Smooth muscle cell (in vitro differentiated cells): ENCODE data around the gene TBC1D14. TPM values are rescaled to one million over a fixed set of nuclear protein-coding genes. Genes with fewer than 3 reads are reported as not detected.
A peak's percentile ranks its signal among the peaks of the same experiment; 100 is the strongest.

Experiments
- DNase-seq: peaks from one replicate; lab custom pipeline; 2025; ENCODE audit not compliant: unreplicated experiment; lab: John Stamatoyannopoulos, UW
- H2AFZ ChIP-seq: fragments of 200-600 bp; sonication (generic); 2 replicates; pipeline ENCODE4 v1.6.0; 2016; ENCODE audit warnings: antibody characterized with exemption, low read depth, mild to moderate bottlenecking
- H3F3A ChIP-seq: fragments of 200-600 bp; sonication (generic); 2 replicates; pipeline ENCODE4 v1.6.0; 2017; ENCODE audit warnings: antibody characterized with exemption, low read depth
- H3K27ac ChIP-seq: fragments of 200-600 bp; sonication (generic); 2 replicates; pipeline ENCODE4 v1.5.1; 2016; ENCODE audit warnings: low read depth, mild to moderate bottlenecking
- H3K27me3 ChIP-seq: fragments of 200-600 bp; sonication (generic); 2 replicates; pipeline ENCODE4 v1.6.1; 2016; ENCODE audit warnings: low read depth, mild to moderate bottlenecking
- H3K36me3 ChIP-seq: fragments of 200-600 bp; sonication (generic); 2 replicates; pipeline ENCODE4 v1.5.1; 2016; ENCODE audit warnings: low read depth
- H3K4me1 ChIP-seq: fragments of 200-600 bp; sonication (generic); 2 replicates; pipeline ENCODE4 v1.5.1; 2016; ENCODE audit warnings: low read depth
- H3K4me2 ChIP-seq: fragments of 200-600 bp; sonication (generic); 2 replicates; pipeline ENCODE4 v1.6.0; 2016; ENCODE audit warnings: mild to moderate bottlenecking
- H3K4me3 ChIP-seq: fragments of 200-600 bp; sonication (generic); 2 replicates; pipeline ENCODE4 v1.5.1; 2016; ENCODE audit warnings: mild to moderate bottlenecking
- H3K79me2 ChIP-seq: fragments of 200-600 bp; sonication (generic); 2 replicates; pipeline ENCODE4 v1.6.0; 2016; ENCODE audit warnings: low read depth, mild to moderate bottlenecking
- H3K9ac ChIP-seq: fragments of 200-600 bp; sonication (generic); 2 replicates; pipeline ENCODE4 v1.6.0; 2016; ENCODE audit warnings: low read depth
- H3K9me3 ChIP-seq: fragments of 200-600 bp; sonication (generic); replicated peaks from 2 replicates; pipeline ENCODE4 v1.5.1; 2016; ENCODE audit warnings: low read depth
- H4K20me1 ChIP-seq: fragments of 200-600 bp; sonication (generic); 2 replicates; pipeline ENCODE4 v1.6.0; 2016; ENCODE audit warnings: low read depth
- WGBS: methylation state at CpG from one replicate; pipeline ENCODE4 v1.1.7; 2016; ENCODE audit warnings: low lambda C conversion rate; 5-methylcytosine and 5-hydroxymethylcytosine counted together
- polyA plus RNA-seq: library from polyadenylated mRNA; unstranded; fragments of >200 nt; fragmentation: Nextera tagmentation; extraction: Ambion mirVana; gene quantifications from 2 replicates; pipeline ENCODE4 v1.2.1, GENCODE V29; 2016
- total RNA-seq: library from RNA; depleted of rRNA; stranded (reverse); fragments of >200 nt; gene quantifications from 2 replicates; pipeline ENCODE4 v1.2.3, GENCODE V29; 2014
- TF ChIP-seq, protein P1 (sequence below): fragments of 200-600 bp; sonication (generic); IDR thresholded peaks from 2 replicates; pipeline ENCODE4 v1.5.1; 2017; ENCODE audit warnings: borderline replicate concordance, mild to moderate bottlenecking, antibody characterized with exemption; ENCODE audit not compliant: insufficient read depth, poor library complexity, severe bottlenecking

TBC1D14 gene
- total and polyA plus RNA-seq, 2 experiments from 2014 or later = 13.0 to 24.4 TPM

DNA sequence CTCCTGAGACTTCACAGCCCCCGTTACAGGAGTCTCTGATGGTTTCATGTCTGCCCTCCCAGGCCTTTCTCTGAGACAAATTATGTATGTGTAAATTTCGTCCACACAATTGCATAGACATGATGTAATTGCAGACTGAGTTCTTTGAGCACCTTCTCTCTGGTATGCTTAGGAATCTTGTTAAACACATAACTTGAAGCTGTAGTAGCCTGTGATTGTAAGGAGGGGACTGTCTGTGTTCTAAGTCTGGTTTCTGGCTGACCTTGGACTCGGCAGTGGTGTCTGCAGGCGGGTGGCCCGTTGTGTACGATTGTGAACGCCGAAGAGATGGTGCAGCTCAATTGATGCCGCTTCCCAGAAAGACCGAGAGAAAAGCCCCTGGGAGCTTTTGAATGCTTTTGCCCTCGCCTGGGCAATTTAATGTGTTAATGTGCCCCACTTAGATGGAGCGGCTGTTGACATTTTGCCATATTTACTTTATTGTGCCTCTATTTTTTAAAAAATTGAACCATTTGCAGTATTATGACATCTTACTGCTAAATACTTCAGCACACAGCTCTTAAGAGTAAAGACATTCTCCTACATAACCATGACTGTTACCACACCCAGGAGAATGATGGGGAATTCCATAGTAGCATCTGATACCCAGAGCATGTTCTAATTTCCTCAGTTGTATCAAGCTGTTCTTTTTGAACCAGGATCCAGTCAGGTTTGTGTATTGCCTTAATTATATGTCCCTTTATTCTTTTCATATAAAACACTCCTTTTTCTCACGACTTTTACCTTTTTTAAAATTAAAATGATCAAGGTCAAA lies 75.2 kb downstream of the TBC1D14 start:
- H3K79me2 ChIP-seq = peaks cover 37% of the 10 kb centered on the region

DNA sequence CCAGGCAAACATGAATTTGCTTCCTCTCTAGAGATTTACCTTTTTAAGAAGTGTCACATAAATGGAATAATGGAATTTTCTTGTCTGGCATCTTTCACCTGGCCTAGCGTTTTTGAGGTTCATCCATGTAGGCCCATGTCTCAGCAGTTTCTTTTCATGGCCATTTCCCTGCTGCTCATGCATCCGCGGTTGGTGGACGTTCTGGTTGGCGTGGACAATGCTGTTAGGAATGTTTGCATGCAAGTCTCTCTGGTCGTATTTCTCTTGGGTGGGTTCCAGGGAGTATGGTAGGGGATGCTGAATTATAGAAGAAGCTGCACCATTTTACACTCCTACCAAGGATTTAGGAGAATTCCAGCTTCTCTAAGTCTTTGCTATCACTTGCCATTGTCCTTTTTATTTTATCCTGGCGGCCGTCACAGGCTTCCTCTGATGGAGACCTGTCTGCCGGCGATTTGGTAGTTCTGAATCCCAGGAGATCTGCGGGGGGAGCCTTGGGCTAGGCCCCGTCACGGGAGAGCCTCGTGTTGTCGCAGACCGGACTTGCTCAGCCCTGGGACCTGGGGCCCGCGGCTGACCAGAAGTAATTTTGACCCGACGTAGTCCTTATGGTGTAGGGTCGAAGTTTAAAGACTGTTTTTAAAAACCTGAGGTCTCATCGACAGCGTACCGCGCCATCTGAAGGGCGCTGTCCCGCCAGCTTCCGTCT lies 76.6 kb downstream of the TBC1D14 start:
- peak overlapping the region; percentile 91 for H3K4me3 ChIP-seq
- no peaks in the 10 kb centered on the region for H3K9me3 ChIP-seq
- TF ChIP-seq, protein P1, sequence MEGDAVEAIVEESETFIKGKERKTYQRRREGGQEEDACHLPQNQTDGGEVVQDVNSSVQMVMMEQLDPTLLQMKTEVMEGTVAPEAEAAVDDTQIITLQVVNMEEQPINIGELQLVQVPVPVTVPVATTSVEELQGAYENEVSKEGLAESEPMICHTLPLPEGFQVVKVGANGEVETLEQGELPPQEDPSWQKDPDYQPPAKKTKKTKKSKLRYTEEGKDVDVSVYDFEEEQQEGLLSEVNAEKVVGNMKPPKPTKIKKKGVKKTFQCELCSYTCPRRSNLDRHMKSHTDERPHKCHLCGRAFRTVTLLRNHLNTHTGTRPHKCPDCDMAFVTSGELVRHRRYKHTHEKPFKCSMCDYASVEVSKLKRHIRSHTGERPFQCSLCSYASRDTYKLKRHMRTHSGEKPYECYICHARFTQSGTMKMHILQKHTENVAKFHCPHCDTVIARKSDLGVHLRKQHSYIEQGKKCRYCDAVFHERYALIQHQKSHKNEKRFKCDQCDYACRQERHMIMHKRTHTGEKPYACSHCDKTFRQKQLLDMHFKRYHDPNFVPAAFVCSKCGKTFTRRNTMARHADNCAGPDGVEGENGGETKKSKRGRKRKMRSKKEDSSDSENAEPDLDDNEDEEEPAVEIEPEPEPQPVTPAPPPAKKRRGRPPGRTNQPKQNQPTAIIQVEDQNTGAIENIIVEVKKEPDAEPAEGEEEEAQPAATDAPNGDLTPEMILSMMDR = no peak
- no peaks in the 10 kb centered on the region for H3K27me3 ChIP-seq
- peak overlapping the region; percentile 93 for H3K27ac ChIP-seq
- peaks cover 28% of the 10 kb centered on the region for H4K20me1 ChIP-seq
- peak overlapping the region; percentile 95 for H3K4me2 ChIP-seq
- no peaks in the 10 kb centered on the region for H3K36me3 ChIP-seq
- peaks cover 20% of the 10 kb centered on the region for H3F3A ChIP-seq
- peaks cover 51% of the 10 kb centered on the region for H3K79me2 ChIP-seq
- peak overlapping the region; percentile 90 for H3K9ac ChIP-seq
- peaks cover 20% of the 10 kb centered on the region for H3K4me1 ChIP-seq
- WGBS = 4% methylated on average over 28 of the region's 28 CpGs
- no peak for DNase-seq
- H2AFZ ChIP-seq = peak overlapping the region; percentile 82

More for the DNA sequence above, 75.2 kb downstream of the TBC1D14 start:
- TF ChIP-seq, protein P1 = no peak
- H3F3A ChIP-seq = peaks cover 20% of the 10 kb centered on the region
- no peak overlapping the region for H3K9ac ChIP-seq
- H3K4me2 ChIP-seq = peak overlapping the region; percentile 95
- no peaks in the 10 kb centered on the region for H3K9me3 ChIP-seq
- DNase-seq = no peak
- peak overlapping the region; percentile 91 for H3K4me3 ChIP-seq
- H3K4me1 ChIP-seq = peaks cover 20% of the 10 kb centered on the region
- H3K27ac ChIP-seq = peak overlapping the region; percentile 93
- H4K20me1 ChIP-seq = peaks cover 15% of the 10 kb centered on the region
- H3K36me3 ChIP-seq = no peaks in the 10 kb centered on the region
- WGBS = 85% methylated on average over 13 of the region's 13 CpGs
- H2AFZ ChIP-seq = no peak overlapping the region
- H3K27me3 ChIP-seq = no peaks in the 10 kb centered on the region

DNA sequence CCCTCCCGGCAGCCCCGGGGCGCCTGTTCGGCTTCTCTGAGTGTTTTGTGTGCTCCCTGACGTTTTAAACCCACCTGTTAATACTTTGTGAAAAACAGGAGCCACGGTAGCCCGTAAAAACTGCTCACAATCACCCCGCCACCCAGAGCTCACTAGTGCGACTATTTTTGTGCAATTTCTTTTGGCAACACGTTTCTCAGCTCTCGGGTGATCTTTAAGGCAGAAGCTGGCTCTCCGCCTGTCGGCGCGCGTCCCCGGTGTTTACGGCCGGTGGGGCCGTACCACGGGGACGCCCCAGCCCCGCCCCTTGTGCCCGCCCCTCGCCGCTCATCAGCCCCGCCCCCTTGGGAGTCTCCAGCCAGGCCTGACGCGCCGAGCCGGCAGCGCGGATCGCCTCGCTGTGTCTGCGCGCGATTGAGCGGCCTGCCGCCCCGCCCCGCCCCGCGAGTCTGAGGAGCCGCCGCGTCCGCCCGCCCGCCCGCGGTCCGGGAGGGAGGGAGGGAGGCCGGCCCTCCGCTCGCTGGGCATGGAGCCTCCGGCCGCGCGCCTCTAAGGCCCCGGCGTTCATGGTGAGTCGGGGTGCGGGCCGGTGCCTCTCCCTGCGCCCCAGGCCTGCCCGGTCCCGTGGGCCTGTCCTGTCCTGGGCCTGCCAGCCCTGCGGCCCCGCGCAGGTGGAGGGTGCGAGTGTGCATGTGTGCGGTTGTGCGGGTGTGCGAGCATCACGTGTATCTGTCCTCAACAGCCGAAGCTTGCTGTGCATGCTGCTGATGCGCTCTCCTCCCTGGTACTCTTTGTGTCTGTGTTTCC lies 77.4 kb downstream of the TBC1D14 start:
- peaks cover 23% of the 10 kb centered on the region for H3F3A ChIP-seq
- H3K9me3 ChIP-seq = no peaks in the 10 kb centered on the region
- TF ChIP-seq, protein P1 = no peak
- under 1% methylated on average over 39 of the region's 78 CpGs for WGBS
- no peaks in the 10 kb centered on the region for H3K27me3 ChIP-seq
- H3K4me2 ChIP-seq = peak overlapping the region; percentile 95
- peaks cover 20% of the 10 kb centered on the region for H3K4me1 ChIP-seq
- H2AFZ ChIP-seq = peak overlapping the region; percentile 82
- H3K79me2 ChIP-seq = peaks cover 52% of the 10 kb centered on the region
- H4K20me1 ChIP-seq = peaks cover 36% of the 10 kb centered on the region
- peak overlapping the region; percentile 90 for H3K9ac ChIP-seq
- peak overlapping the region; percentile 93 for H3K27ac ChIP-seq
- H3K4me3 ChIP-seq = peak overlapping the region; percentile 91
- no peaks in the 10 kb centered on the region for H3K36me3 ChIP-seq
- DNase-seq = peak; percentile 90
